NCI-H82 (cell line): ENCODE measurements around the gene PLA2G4A.

Experiments used
- DNase-seq: peaks from one replicate; lab custom pipeline; 2025; lab: John Stamatoyannopoulos, UW

Gene PLA2G4A

GRCh38 chr1:186873687-186874086 is 44.9 kb downstream of the PLA2G4A start:
- DNase-seq: no peak

DNA sequence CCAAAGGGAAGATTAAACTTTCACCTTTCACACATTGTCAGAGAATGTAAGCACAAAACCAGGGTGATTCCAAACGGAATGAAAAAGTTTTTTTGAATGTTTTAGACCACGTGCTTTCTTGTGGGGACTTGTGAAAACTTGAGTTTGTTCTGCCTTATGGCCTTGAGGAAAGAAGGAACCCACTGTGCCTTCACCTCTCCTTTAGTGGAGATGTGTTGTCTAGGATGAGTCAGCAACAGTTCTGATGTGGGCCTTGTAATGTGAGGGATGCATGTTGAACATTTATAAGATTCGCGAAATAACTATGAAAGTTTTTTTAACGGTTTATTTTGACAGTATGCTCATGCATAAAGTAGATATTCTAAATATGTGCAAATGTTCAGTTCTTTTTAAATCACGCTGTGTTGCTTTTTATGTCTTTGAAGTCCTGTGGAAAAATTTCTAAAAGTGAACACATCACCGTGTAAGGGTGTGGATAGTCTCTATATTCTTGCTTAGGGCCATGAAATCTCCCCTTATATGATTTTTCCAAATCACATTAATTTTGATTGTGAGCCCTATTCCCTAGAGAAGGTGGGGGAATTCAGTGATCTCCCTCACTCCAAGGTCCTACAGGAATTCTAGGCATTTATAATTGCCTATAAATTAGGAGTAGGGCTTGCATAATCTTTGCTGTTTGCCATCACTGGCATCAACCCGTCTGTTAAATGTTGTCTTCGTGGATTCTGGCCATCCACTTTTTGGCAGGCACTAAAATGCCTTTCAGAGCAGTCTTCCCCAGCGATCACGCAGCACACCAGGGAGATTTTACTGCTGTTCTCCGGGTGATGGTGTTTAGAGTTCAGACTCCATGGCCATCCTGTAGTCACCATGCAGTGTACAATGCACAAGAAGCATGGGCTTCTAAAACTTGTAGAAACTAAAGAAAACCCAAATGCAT is 47.4 kb downstream of the PLA2G4A start:
- DNase-seq: no peak

GRCh38 chr1:186878356-186878755 is 49.6 kb downstream of the PLA2G4A start:
- no peak for DNase-seq

- DNase-seq: no peak
Measured at GRCh38 chr1:186880982-186881381, 52.2 kb downstream of the PLA2G4A start.

- no peak for DNase-seq
Measured at GRCh38 chr1:186882372-186883134, 53.8 kb downstream of the PLA2G4A start.

GRCh38 chr1:186884251-186884650 is 55.5 kb downstream of the PLA2G4A start:
- DNase-seq: no peak

- no peak for DNase-seq
Measured at GRCh38 chr1:186887203-186887602, 58.5 kb downstream of the PLA2G4A start.

- DNase-seq: no peak
Measured at GRCh38 chr1:186888367-186888766, 59.6 kb downstream of the PLA2G4A start.

DNA sequence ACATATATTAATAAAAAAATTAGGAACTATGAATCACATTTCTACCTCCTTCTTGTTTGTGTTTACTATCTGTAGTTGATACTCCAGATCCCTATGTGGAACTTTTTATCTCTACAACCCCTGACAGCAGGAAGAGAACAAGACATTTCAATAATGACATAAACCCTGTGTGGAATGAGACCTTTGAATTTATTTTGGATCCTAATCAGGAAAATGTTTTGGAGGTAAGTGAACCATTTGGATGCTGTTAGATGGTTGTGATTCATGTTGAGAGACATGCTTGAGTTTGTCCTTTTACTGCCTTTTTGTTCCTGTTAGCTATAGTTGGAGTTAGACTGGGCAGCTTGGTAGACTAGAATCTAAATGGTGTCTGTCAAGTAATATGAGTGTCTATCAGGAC is 64.2 kb downstream of the PLA2G4A start:
- DNase-seq: no peak

DNA sequence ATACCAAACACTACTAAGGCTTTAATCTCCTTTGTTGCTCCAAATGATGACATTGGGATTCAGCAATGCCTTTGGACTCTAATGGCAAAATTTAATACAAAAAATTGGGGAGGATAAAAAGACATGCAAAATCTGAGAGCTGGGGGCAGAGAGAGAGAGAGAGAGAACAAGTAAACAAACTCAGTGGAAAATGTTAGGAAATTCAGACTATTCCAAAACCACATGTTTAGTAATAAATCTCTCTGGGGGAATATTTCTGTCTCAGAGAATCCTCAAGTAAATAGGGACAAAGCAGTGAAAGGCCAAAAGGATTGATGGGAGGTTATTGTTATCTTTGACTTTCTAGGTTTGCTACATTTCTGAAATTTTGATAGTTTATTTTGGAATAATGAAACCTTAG is 65.7 kb downstream of the PLA2G4A start:
- DNase-seq: no peak

DNA sequence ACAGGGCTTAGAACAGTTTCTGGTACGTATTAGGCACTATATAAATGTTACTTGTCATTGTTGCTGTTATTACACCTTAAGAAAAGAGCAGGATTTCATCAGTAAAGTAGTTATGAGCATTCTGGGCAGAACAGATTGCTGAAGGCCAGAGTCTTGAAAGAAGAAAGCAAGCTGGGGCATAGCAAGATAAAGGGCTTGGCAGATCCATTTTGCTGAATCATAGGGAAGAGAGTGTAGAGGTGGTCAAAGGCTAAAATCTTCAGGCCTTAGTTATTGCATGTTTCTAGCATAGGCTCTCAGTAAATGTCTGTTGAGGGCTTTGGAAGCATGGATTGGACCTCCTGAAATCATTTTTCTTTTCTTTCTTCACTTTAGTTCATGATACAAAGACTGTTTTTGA is 67.5 kb downstream of the PLA2G4A start:
- no peak for DNase-seq

- DNase-seq: no peak
Measured at GRCh38 chr1:186897008-186897407, 68.3 kb downstream of the PLA2G4A start.

- no peak for DNase-seq
Measured at GRCh38 chr1:186899577-186899976, 70.8 kb downstream of the PLA2G4A start.

- no peak for DNase-seq
Measured at GRCh38 chr1:186899977-186900376, 71.2 kb downstream of the PLA2G4A start.

DNA sequence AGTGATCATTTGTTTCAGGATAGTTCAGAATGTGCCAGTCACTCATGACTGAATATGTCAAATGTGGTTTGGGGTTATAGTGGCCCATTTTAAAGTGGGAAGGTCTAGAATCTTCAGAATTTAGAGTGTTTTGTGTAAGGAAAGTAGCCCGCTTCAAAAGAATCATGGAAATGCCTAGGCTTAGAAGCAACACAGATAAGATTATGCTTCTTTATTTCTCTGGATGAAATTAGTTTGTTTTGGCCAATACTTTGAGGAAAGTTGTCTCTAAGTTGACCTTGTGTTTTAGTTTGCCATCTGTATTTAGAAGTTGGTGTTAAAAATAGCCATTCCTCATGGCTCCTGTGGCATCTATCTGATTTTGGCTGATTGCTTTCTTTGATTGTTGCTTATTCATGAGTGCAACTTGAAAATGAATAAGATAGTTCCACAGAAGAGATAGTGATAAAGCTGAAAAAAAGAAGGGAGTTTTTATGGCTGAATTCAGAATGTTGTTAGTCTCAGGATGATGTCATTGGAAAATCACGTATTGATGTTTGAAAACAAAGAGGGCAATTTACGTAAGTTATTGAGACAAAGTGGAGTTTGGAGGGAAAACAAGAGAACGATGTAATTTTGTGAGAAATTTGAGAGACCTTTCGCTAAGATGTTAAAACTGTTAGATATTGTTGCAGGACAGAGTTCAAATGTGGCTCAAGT is 71.9 kb downstream of the PLA2G4A start:
- DNase-seq: no peak

- no peak for DNase-seq
Measured at GRCh38 chr1:186901631-186902030, 72.9 kb downstream of the PLA2G4A start.

DNA sequence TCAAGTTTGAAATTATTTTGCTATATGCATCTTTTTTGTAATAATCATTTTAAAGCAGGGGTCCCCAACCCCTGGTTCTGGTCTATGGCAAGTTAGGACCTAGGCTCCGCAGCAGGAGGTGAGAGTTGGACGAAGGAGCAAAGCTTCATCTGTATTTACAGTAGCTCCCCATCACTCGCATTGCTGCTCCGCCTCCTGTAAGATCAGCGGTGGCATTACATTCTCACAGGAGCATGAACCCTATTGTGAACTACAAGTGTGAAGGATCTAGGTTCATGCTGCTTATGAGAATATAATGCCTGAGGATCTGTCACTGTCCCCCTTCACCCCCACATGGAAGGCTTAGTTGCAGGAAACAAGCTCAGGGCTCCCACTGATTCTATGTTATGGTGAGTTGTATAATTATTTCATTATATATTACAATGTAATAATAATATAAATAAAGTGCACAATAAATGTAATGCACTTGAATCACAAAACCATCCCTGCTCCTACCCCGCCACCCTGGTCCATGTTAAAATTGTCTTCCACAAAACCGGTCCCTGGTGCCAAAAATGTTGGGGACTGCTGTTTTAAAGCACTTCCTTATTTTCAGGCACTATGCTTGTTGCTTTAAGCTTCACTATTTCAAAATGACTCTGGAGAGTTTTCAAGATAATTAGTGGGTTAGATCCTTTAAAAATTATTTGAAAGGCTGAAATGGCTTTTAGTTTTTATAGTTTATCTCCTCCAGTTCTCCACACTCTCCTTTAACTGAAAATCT is 74.8 kb downstream of the PLA2G4A start:
- no peak for DNase-seq

DNA sequence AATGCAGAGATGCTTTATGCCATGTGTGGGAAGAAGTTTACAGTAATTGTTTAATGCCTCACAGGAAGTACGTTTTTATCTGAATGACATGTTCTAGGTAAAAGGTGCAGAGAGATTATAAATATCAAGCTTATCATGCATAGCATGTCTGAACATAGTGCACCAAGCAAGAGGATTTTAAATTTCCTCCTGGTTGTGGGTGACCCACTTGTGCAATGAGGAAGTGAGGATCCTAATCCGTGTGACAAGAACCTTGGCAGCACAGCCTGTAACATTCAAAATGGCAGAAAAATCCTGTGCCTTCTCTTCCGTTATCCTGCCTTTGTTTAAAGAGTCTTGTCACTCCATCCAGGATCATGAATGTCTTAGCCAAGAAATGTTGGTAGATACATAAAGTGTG is 75.6 kb downstream of the PLA2G4A start:
- no peak for DNase-seq

- DNase-seq: no peak
Measured at GRCh38 chr1:186905561-186905960, 76.8 kb downstream of the PLA2G4A start.

DNA sequence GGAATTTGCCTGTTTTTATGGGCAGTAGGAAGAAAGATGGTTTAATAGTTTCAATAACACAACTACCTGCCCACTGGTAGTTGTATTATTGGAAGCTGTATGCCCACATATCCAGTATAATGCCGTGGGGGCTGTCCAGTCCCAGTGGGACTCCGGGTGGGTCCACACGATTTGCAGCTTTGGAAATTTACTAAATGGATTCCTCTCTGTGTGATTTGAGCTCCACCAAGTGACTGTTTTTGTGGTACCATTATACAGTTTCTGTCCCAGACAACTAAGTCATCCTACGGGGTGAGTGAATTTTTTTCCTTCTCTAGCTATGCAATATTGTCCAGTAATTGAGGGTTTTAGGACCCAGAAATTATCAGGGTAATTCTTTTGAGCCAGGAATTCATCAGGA is 86.8 kb downstream of the PLA2G4A start:
- no peak for DNase-seq

GRCh38 chr1:186917106-186917786 is 88.5 kb downstream of the PLA2G4A start:
- peak; percentile 39 for DNase-seq
